Measurements from ENCODE around the gene TMEM144. TPM values are rescaled to one million over a fixed set of nuclear protein-coding genes. Genes with fewer than 3 reads are reported as not detected.

TMEM144 gene
- 2.4 TPM for total RNA-seq

GRCh38 chr4:158209825-158210807 is at the start of gene TMEM144:
Gene TMEM144, plus strand, starts transcription at chr4:158210486. Its CDS starts 2,182 bp downstream, at chr4:158212668.
- no peak for FAIRE-seq
- peak; percentile 21 to 62 for DNase-seq (ENCODE audit: low spot score in 2 of 2)

GRCh38 chr4:158161551-158162354 is 48.5 kb upstream of the TMEM144 start:
- no peak for DNase-seq (ENCODE audit: low spot score in 2 of 2)
- FAIRE-seq: no peak

- FAIRE-seq (no peak), DNase-seq (ENCODE audit: low spot score in 2 of 2) (no peak)
Measured at GRCh38 chr4:158162631-158163030, 47.7 kb upstream of the TMEM144 start.

- FAIRE-seq (no peak), DNase-seq (ENCODE audit: low spot score in 2 of 2) (no peak)
Measured at GRCh38 chr4:158163941-158164767, 46.1 kb upstream of the TMEM144 start.

GRCh38 chr4:158164768-158165213 is 45.5 kb upstream of the TMEM144 start:
- DNase-seq (ENCODE audit: low spot score in 2 of 2) (no peak), FAIRE-seq (no peak)

GRCh38 chr4:158166701-158167100 is 43.6 kb upstream of the TMEM144 start:
- DNase-seq (ENCODE audit: low spot score in 2 of 2): no peak
- FAIRE-seq: no peak

GRCh38 chr4:158168606-158169005 is 41.7 kb upstream of the TMEM144 start:
- FAIRE-seq: no peak
- DNase-seq (ENCODE audit: low spot score in 2 of 2): no peak

- DNase-seq (ENCODE audit: low spot score in 2 of 2): no peak
- no peak for FAIRE-seq
Measured at GRCh38 chr4:158169506-158169905, 40.8 kb upstream of the TMEM144 start.

- DNase-seq (ENCODE audit: low spot score in 2 of 2): no peak
- no peak for FAIRE-seq
Measured at GRCh38 chr4:158169931-158170690, 40.2 kb upstream of the TMEM144 start.

- DNase-seq (ENCODE audit: low spot score in 2 of 2) (no peak), FAIRE-seq (no peak)
Measured at GRCh38 chr4:158170691-158171561, 39.4 kb upstream of the TMEM144 start.

- peak in 1 of 2 donors; percentile 16 for DNase-seq (ENCODE audit: low spot score in 2 of 2)
- FAIRE-seq: peak; percentile 95
Measured at GRCh38 chr4:158172261-158173258, 37.7 kb upstream of the TMEM144 start, which contains the start of gene GASK1B. Gene GASK1B, minus strand, starts transcription at chr4:158173025. Its CDS starts 1,650 bp downstream, at chr4:158171375.

- FAIRE-seq (no peak), DNase-seq (ENCODE audit: low spot score in 2 of 2) (no peak)
Measured at GRCh38 chr4:158176108-158176507, 34.2 kb upstream of the TMEM144 start.

- no peak for DNase-seq (ENCODE audit: low spot score in 2 of 2)
- FAIRE-seq: no peak
Measured at GRCh38 chr4:158176776-158177175, 33.5 kb upstream of the TMEM144 start.

GRCh38 chr4:158179465-158179864 is 30.8 kb upstream of the TMEM144 start:
- DNase-seq (ENCODE audit: low spot score in 2 of 2) (no peak), FAIRE-seq (no peak)

- no peak for FAIRE-seq
- DNase-seq (ENCODE audit: low spot score in 2 of 2): no peak
Measured at GRCh38 chr4:158181906-158182305, 28.4 kb upstream of the TMEM144 start.

GRCh38 chr4:158182736-158183135 is 27.6 kb upstream of the TMEM144 start:
- no peak for FAIRE-seq

GRCh38 chr4:158186815-158187214 is 23.5 kb upstream of the TMEM144 start:
- FAIRE-seq: no peak
- no peak for DNase-seq (ENCODE audit: low spot score in 2 of 2)

More at GRCh38 chr4:158182736-158183135, 27.6 kb upstream of the TMEM144 start:
- DNase-seq (ENCODE audit: low spot score in 2 of 2): no peak
